Peyer's patch (tissue), 4 donors: ENCODE measurements around the gene SLC8A2. TPM values are rescaled to one million over a fixed set of nuclear protein-coding genes. Genes with fewer than 3 reads are reported as not detected.

ENCODE experiments used
- DNase-seq, 3 donors: peaks; one replicate each; pipeline ENCODE4 v3.0.0-alpha.2; 2017 to 2019
- H3K27ac ChIP-seq, 4 donors: fragments of 200-600 bp; sonication (generic); one replicate each; pipeline ENCODE4 v1.5.1; 2016 to 2019
- H3K27me3 ChIP-seq, 2 donors: fragments of 200-600 bp; sonication (generic); one replicate each; pipeline ENCODE4 v1.5.1; 2019
- H3K36me3 ChIP-seq, 3 donors: fragments of 200-600 bp; sonication (generic); one replicate each; pipeline ENCODE4 v1.5.1; 2016 to 2019
- H3K4me1 ChIP-seq, 4 donors: fragments of 200-600 bp; sonication (generic); one replicate each; pipeline ENCODE4 v1.5.1; 2016 to 2019
- H3K4me3 ChIP-seq, 4 donors: fragments of 200-600 bp; sonication (generic); 1 replicate in 3 of 4; 2 replicates in 1 of 4; pipeline ENCODE4 v1.5.1; 2016 to 2019; ENCODE audit warnings: mild to moderate bottlenecking in 1 of 4
- H3K9me3 ChIP-seq, 4 donors: fragments of 200-600 bp; sonication (generic); one replicate each; pipeline ENCODE4 v1.5.1; 2016 to 2019; ENCODE audit warnings: mild to moderate bottlenecking in 1 of 4
- CTCF ChIP-seq, 6 experiments: fragments of 450-650 bp in 4 of 6; fragments of 200-600 bp in 2 of 6; sonication (generic) in 1 of 6; IDR thresholded peaks; one replicate each; pipeline ENCODE4 v1.5.1; 2017 to 2019; ENCODE audit warnings: antibody characterized with exemption in 6 of 6, mild to moderate bottlenecking in 3 of 6, moderate library complexity in 1 of 6
- POLR2A ChIP-seq, 2 donors: fragments of 450-650 bp; IDR thresholded peaks; one replicate each; pipeline ENCODE4 v1.5.1; 2017; ENCODE audit warnings: antibody characterized with exemption in 2 of 2, mild to moderate bottlenecking in 2 of 2, moderate library complexity in 2 of 2
- total RNA-seq, 4 donors: library from RNA; depleted of rRNA; stranded (reverse); fragments of >200 nt; gene quantifications; one replicate each; pipeline ENCODE4 v1.1.0, GENCODE V29; 2016

The SLC8A2 gene, protein sequence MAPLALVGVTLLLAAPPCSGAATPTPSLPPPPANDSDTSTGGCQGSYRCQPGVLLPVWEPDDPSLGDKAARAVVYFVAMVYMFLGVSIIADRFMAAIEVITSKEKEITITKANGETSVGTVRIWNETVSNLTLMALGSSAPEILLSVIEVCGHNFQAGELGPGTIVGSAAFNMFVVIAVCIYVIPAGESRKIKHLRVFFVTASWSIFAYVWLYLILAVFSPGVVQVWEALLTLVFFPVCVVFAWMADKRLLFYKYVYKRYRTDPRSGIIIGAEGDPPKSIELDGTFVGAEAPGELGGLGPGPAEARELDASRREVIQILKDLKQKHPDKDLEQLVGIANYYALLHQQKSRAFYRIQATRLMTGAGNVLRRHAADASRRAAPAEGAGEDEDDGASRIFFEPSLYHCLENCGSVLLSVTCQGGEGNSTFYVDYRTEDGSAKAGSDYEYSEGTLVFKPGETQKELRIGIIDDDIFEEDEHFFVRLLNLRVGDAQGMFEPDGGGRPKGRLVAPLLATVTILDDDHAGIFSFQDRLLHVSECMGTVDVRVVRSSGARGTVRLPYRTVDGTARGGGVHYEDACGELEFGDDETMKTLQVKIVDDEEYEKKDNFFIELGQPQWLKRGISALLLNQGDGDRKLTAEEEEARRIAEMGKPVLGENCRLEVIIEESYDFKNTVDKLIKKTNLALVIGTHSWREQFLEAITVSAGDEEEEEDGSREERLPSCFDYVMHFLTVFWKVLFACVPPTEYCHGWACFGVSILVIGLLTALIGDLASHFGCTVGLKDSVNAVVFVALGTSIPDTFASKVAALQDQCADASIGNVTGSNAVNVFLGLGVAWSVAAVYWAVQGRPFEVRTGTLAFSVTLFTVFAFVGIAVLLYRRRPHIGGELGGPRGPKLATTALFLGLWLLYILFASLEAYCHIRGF
- total RNA-seq = under 1 TPM in 2 of 4 donors, not detected in 2; 0.53 to 0.85 TPM

DNA sequence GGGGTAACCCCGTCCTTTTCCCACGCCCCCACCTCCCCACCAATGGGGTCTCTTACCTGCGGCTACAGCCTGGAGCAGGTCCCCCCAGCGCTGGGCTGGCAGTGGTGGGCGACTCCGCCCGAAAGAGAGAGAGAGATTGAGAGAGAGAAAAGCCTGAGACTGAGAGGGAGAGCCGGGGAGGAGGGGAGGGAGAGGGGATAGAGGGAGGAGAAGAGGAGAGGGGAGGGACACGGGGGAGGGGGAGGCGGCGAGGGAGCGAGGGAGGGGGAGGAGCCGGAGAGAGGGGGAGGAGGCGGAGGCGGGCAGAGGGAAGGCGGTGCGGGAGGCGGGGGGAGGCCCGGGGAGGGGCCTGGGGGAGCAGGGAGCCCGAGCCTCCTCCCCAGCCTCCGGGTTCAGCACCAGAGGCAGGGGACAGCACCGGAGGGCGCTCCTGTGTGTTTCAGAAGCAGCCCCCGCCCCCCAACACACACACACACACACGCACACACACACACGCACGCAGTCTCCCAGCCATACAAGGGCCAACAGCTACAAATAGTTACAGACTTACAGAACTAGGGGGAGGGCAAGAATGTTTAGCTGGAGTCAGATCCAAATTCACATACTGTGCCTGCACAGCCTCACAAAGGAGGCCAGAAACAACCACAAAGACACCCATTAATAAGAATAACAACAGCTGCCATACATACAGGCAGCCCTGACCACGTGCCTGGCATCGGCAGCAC is at the start of gene SLC8A2:
TSS of gene SLC8A2 (minus strand) at position 161 of the 725 bp plus-strand sequence. CDS start 5,490 bp downstream, outside the sequence.
- Histone ChIP-seq H3K27me3 (peaks cover 0 to 9% of the 10 kb centered on the region in 2 donors), H3K4me3 (peak within 1 kb of the TSS in 1 of 4 donors; percentile 34), H3K9me3 (no peaks in the 10 kb centered on the region), H3K36me3 (no peaks in the 10 kb centered on the region), H3K4me1 (peaks cover 0 to 3% (median 0%) of the 10 kb centered on the region in 4 donors), H3K27ac (no peak within 1 kb of the TSS)
- no peak for TF ChIP-seq CTCF (IDR thresholded peaks at IDR 0.05)
- no peak for TF ChIP-seq POLR2A (IDR thresholded peaks at IDR 0.05)
- DNase-seq = no peak

GRCh38 chr19:47520839-47521238 is 49.1 kb upstream of the SLC8A2 start:
- TF ChIP-seq CTCF (IDR thresholded peaks at IDR 0.05) (no peak), POLR2A (IDR thresholded peaks at IDR 0.05) (no peak)
- H3K4me3 ChIP-seq = no peak overlapping the region
- H3K27ac ChIP-seq = no peak overlapping the region
- no peaks in the 10 kb centered on the region for H3K9me3 ChIP-seq
- no peaks in the 10 kb centered on the region for H3K36me3 ChIP-seq
- DNase-seq = no peak
- no peaks in the 10 kb centered on the region for H3K27me3 ChIP-seq
- H3K4me1 ChIP-seq = peaks cover 0 to 27% (median 2%) of the 10 kb centered on the region in 4 donors

- no peak for DNase-seq
- H3K36me3 ChIP-seq = no peaks in the 10 kb centered on the region
- TF ChIP-seq CTCF (IDR thresholded peaks at IDR 0.05) (no peak), POLR2A (IDR thresholded peaks at IDR 0.05) (no peak)
Measured at GRCh38 chr19:47520343-47520806, 48.7 kb upstream of the SLC8A2 start.

GRCh38 chr19:47518854-47519253 is 47.2 kb upstream of the SLC8A2 start:
- H3K27me3 ChIP-seq = no peaks in the 10 kb centered on the region
- no peak for DNase-seq
- H3K4me1 ChIP-seq = peaks cover 0 to 29% (median 7%) of the 10 kb centered on the region in 4 donors
- no peaks in the 10 kb centered on the region for H3K36me3 ChIP-seq
- H3K9me3 ChIP-seq = no peaks in the 10 kb centered on the region
- TF ChIP-seq POLR2A (IDR thresholded peaks at IDR 0.05) (no peak), CTCF (IDR thresholded peaks at IDR 0.05) (no peak)
- no peak overlapping the region for H3K27ac ChIP-seq
- H3K4me3 ChIP-seq = no peak overlapping the region

More at GRCh38 chr19:47520343-47520806, 48.7 kb upstream of the SLC8A2 start:
- Histone ChIP-seq H3K9me3 (no peaks in the 10 kb centered on the region), H3K27me3 (no peaks in the 10 kb centered on the region), H3K4me3 (no peak overlapping the region), H3K4me1 (peaks cover 0 to 30% (median 4%) of the 10 kb centered on the region in 4 donors), H3K27ac (no peak overlapping the region)

DNA sequence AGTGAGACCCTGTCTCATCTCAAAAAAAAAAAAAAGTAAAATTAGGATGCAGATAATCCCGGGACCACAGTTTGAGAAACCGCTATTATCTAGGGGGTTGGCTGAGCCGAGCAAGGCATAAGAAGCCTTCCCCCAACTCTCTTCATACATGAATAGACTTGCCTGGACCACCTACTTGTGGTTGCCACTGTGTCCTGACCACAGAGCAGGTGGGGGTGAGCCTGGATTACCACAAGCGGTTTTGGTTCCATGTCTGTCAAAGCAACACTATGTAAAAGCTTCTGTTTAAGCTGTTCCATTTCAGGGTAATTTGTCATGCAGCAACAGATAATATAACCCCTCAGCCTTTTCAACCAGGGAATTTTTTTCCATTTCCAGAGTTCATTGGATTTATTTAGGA is 46.4 kb upstream of the SLC8A2 start:
- Histone ChIP-seq H3K27me3 (no peaks in the 10 kb centered on the region), H3K36me3 (no peaks in the 10 kb centered on the region), H3K27ac (no peak overlapping the region), H3K4me3 (no peak overlapping the region), H3K9me3 (no peaks in the 10 kb centered on the region), H3K4me1 (peaks cover 0 to 29% (median 9%) of the 10 kb centered on the region in 4 donors)
- no peak for TF ChIP-seq CTCF (IDR thresholded peaks at IDR 0.05)
- no peak for TF ChIP-seq POLR2A (IDR thresholded peaks at IDR 0.05)
- DNase-seq = peak in 2 of 3 donors; percentile 55 to 75
